HG03280 (cell line): ENCODE data around the gene SPATA18.
"Not testable (repeated sequence)": the region's sequence is repeated elsewhere in the genome, so short reads cannot be mapped to it uniquely, and the experiment has no call there.

Experiments
- ATAC-seq: cut with Tn5 transposase; IDR thresholded peaks from one replicate; pipeline ENCODE4 v1.9.1; 2021; ENCODE audit warnings: mild to moderate bottlenecking, moderate library complexity; ENCODE audit not compliant: unreplicated experiment

SPATA18 gene

DNA sequence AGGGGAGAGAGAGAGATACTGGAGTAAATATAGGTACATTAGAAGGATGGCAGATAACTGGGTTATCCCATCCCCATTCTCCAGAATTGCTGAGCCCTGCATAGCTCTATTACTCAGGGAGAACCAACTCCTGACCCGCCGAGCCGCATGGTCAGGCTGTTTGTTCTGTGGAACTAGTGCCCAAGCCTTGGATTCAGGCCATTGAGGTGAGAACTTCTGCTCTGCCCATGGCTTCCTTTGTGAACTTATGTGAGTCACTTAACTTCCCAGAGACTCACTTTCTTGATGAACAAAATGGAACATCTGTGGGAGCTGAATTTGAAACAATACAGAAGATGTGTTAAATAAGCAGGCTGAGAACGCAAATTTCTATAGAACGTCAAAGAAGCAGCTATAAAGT is 54.2 kb downstream of the SPATA18 start:
- ATAC-seq = no peak

DNA sequence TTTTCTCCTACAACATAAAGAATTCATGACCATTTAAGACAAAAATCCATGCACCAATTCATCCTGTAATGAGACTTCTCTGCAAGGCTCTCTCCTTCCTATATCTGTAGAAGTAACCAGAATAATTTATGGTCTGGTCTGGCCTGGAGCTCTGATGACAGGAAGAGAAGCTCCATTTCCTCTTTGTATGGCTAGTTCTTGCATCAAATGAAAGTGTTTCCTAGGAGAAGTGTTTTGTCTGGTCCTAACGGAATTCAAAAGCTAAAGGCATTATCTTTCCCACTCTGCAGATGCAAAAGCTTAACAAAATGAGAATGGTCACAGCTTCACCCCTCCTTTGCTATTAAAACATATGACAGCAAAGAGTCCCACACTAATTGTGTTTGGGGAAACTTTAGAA is 55.1 kb downstream of the SPATA18 start:
- no peak for ATAC-seq

GRCh38 chr4:52106660-52107059 is 55.6 kb downstream of the SPATA18 start:
- ATAC-seq = no peak

GRCh38 chr4:52107336-52107735 is 56.2 kb downstream of the SPATA18 start:
- no peak for ATAC-seq

- ATAC-seq = no peak
Observed at GRCh38 chr4:52107745-52108144, 56.6 kb downstream of the SPATA18 start.

DNA sequence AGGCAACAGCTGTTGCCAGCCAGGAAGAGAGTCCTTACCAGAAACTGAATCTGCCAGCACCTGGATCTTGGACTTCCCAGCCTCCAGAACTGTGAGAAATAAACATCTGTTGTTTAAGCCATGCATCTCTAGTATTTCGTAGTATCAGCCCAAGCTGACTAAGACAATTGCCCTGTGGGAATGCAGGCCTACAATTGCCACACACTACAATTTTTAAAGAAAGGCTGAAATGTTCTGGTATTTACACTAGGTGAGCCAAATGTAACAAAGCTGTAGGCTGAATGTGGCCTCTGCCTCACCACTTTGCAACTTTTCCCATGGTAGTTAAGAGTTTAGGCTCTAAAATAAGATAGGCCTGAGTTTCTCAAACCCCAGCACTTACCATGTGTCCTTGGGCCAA is 59.1 kb downstream of the SPATA18 start:
- ATAC-seq = no peak

DNA sequence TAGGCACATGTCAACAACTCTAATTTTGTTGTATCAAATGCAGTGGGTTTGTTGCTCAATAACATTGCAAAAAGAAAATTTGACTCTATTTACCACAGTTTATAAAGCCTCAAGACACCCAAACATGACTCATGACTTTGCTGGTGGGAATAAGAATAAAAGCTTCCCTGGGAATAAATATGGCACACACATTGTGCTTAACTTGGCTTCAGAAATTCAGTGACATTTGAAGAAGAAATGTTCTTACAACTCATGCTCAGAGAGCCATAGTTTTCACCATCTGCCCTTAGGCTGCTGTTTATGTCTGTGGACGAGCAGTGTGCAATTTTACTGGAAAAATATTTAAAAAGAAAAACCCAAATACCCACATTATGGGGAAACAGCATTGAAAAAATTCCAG is 60.9 kb downstream of the SPATA18 start:
- no peak for ATAC-seq

DNA sequence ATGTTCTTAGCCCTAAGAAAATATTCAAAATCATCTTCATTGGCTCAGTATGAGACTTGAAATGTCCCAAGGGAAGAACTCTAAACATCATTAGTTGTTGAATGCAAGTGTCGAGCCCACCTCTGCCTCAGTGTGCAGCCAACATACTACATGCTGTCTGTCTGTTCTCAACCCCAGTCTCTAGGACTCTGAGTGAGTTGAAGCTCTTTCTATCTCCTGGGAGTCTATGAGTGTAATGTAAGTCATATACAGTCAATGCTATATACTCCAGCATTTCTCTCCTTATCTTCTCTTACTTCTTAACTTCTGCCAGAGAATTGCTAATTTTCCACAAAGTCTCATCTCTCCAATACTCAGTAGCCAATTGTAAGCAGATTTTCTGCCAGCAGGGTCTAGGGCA is 61.3 kb downstream of the SPATA18 start:
- no peak for ATAC-seq

- no peak for ATAC-seq
Observed at GRCh38 chr4:52116641-52117040, 65.5 kb downstream of the SPATA18 start.

- ATAC-seq = no peak
Observed at GRCh38 chr4:52126226-52126625, 75.1 kb downstream of the SPATA18 start.

GRCh38 chr4:52126966-52127365 is 75.9 kb downstream of the SPATA18 start:
- no peak for ATAC-seq

GRCh38 chr4:52135171-52135570 is 84.1 kb downstream of the SPATA18 start:
- no peak for ATAC-seq

GRCh38 chr4:52137152-52137551 is 86.0 kb downstream of the SPATA18 start:
- ATAC-seq = not testable (repeated sequence)

- ATAC-seq = no peak
Observed at GRCh38 chr4:52142816-52143215, 91.7 kb downstream of the SPATA18 start.

- ATAC-seq = no peak
Observed at GRCh38 chr4:52143815-52144214, 92.7 kb downstream of the SPATA18 start.

- no peak for ATAC-seq
Observed at GRCh38 chr4:52144372-52144771, 93.3 kb downstream of the SPATA18 start.
